Tibial artery (tissue), 4 donors: ENCODE data around the gene HOMER1.
"Not testable (repeated sequence)": the region's sequence is repeated elsewhere in the genome, so short reads cannot be mapped to it uniquely, and the experiment has no call there.

Experiments
- DNase-seq, 2 donors: peaks; one replicate each; pipeline ENCODE4 v3.0.0-alpha.2; 2019
- H3K27ac ChIP-seq, 2 donors: fragments of 200-600 bp; sonication (generic) in 1 of 2; 1 replicate in 1 of 2; 2 replicates in 1 of 2; pipeline ENCODE4 v1.5.1; 2018 to 2019; ENCODE audit warnings: mild to moderate bottlenecking in 1 of 2
- H3K27me3 ChIP-seq, 2 donors: fragments of 200-600 bp; sonication (generic) in 1 of 2; one replicate each; pipeline versions ENCODE4 v1.5.1 to v1.6.0; 2016 to 2019
- H3K36me3 ChIP-seq, 3 donors: fragments of 200-600 bp; sonication (generic) in 2 of 3; one replicate each; pipeline ENCODE4 v1.5.1; 2016 to 2019; ENCODE audit warnings: mild to moderate bottlenecking in 2 of 3
- H3K4me1 ChIP-seq, 4 donors: fragments of 200-600 bp; sonication (generic) in 2 of 4; 1 replicate in 3 of 4; 2 replicates in 1 of 4; pipeline ENCODE4 v1.5.1; 2016 to 2019
- H3K4me3 ChIP-seq, 2 donors: fragments of 200-600 bp; sonication (generic) in 1 of 2; 1 replicate in 1 of 2; 2 replicates in 1 of 2; pipeline ENCODE4 v1.5.1; 2018 to 2019; ENCODE audit warnings: mild to moderate bottlenecking in 2 of 2
- H3K9me3 ChIP-seq, 3 donors: fragments of 200-600 bp; sonication (generic) in 1 of 3; one replicate each; pipeline ENCODE4 v1.5.1; 2016 to 2019
- intact Hi-C: fragments of 100-400 bp; cut with DNase I; formaldehyde crosslinking; loops from one replicate; pipeline ENCODE4 v1.15.0; 2023; ENCODE audit warnings: low total_unique reads
- TF ChIP-seq, protein P1 (sequence below), 2 experiments: fragments of 200-600 bp in 1 of 2; fragments of 450-650 bp in 1 of 2; IDR thresholded peaks; one replicate each; pipeline ENCODE4 v1.5.1; 2017 to 2019; ENCODE audit warnings: antibody characterized with exemption in 2 of 2, mild to moderate bottlenecking in 1 of 2, moderate library complexity in 1 of 2

Gene HOMER1

GRCh38 chr5:79526928-79527327, 13.0 kb upstream of the HOMER1 start:
- DNase-seq = no peak
- TF ChIP-seq, protein P1, sequence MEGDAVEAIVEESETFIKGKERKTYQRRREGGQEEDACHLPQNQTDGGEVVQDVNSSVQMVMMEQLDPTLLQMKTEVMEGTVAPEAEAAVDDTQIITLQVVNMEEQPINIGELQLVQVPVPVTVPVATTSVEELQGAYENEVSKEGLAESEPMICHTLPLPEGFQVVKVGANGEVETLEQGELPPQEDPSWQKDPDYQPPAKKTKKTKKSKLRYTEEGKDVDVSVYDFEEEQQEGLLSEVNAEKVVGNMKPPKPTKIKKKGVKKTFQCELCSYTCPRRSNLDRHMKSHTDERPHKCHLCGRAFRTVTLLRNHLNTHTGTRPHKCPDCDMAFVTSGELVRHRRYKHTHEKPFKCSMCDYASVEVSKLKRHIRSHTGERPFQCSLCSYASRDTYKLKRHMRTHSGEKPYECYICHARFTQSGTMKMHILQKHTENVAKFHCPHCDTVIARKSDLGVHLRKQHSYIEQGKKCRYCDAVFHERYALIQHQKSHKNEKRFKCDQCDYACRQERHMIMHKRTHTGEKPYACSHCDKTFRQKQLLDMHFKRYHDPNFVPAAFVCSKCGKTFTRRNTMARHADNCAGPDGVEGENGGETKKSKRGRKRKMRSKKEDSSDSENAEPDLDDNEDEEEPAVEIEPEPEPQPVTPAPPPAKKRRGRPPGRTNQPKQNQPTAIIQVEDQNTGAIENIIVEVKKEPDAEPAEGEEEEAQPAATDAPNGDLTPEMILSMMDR (IDR thresholded peaks at IDR 0.05) = no peak
- no peak overlapping the region for H3K27ac ChIP-seq
- no peaks in the 10 kb centered on the region for H3K36me3 ChIP-seq
- no peaks in the 10 kb centered on the region for H3K4me1 ChIP-seq
- intact Hi-C loops = no loop called here
- no peaks in the 10 kb centered on the region for H3K27me3 ChIP-seq
- H3K9me3 ChIP-seq = peaks cover 0 to 4% (median 0%) of the 10 kb centered on the region in 3 donors
- no peak overlapping the region for H3K4me3 ChIP-seq

DNA sequence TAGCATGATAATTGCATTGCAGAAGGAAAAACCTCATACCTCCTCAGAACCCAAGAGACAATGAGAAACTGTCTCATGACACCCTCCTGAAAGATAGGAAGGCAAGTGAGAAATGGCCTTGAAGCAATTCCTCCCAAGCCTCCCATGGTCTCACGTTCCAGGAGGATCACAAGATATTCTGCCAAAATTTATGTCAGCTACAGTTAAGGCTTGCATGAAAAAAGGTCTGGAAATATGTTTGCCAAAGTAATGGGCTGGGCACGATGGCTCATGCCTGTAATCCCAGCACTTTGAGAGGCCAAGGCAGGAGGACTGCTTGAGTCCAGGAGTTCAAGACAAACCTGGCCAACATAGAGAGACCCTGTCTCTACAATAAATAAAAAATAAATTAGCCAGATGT, 12.6 kb upstream of the HOMER1 start:
- Histone ChIP-seq H3K9me3 (peaks cover 0 to 4% (median 0%) of the 10 kb centered on the region in 3 donors), H3K4me3 (no peak overlapping the region), H3K4me1 (no peaks in the 10 kb centered on the region), H3K36me3 (no peaks in the 10 kb centered on the region), H3K27me3 (no peaks in the 10 kb centered on the region), H3K27ac (no peak overlapping the region)
- no peak for DNase-seq
- intact Hi-C loops = no loop called here
- TF ChIP-seq, protein P1 (IDR thresholded peaks at IDR 0.05) = no peak

GRCh38 chr5:79521156-79521555, 7.2 kb upstream of the HOMER1 start:
- H3K36me3 ChIP-seq = no peaks in the 10 kb centered on the region
- no peak overlapping the region for H3K4me3 ChIP-seq
- intact Hi-C loops = no loop called here
- H3K27ac ChIP-seq = no peak overlapping the region
- H3K9me3 ChIP-seq = peaks cover 0 to 4% (median 0%) of the 10 kb centered on the region in 3 donors
- H3K27me3 ChIP-seq = no peaks in the 10 kb centered on the region
- no peak for DNase-seq
- no peaks in the 10 kb centered on the region for H3K4me1 ChIP-seq
- TF ChIP-seq, protein P1 (IDR thresholded peaks at IDR 0.05) = no peak

DNA sequence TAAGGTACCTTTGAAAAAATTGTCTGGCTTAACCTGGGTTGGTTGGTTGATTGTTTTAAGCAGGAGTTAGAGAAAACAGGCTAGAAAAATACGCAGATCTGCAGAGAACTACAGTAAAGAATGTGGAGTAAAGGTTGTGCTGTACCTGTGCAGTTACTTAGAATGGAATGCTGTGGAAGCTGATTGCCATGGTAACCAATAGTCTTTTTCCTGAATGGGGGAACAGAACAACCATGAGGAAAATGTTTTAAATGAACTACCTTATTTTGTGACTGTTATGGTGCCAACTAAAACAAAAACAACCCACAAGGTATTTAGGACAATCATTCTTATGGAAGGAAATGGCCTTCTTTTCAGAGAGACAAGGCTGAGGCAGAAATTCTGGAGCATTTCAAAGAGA, 4.8 kb upstream of the HOMER1 start:
- Histone ChIP-seq H3K27ac (no peak overlapping the region), H3K4me3 (no peak overlapping the region), H3K4me1 (no peaks in the 10 kb centered on the region), H3K36me3 (no peaks in the 10 kb centered on the region), H3K9me3 (no peaks in the 10 kb centered on the region), H3K27me3 (no peaks in the 10 kb centered on the region)
- DNase-seq = no peak
- TF ChIP-seq, protein P1 (IDR thresholded peaks at IDR 0.05) = no peak
- intact Hi-C loops = no loop called here

DNA sequence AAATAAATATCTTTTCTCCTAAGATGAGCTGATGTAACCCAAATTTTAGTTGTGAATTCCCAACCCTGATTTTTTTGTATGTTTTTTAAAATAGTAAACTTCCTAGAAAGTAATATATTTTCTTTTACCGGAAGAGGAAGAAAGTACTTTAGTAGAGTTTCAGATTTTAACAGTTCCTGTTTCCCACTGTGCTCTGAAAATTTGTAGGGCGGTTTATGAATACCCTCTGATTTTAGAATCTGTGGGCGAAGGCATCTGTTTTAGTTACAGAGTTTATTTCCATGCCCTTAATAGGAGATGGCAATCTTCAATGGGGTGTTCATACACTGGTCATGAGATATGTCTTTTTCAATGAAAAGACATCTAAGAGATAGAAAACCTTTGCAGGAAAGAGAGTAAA, 3.7 kb upstream of the HOMER1 start:
- DNase-seq = no peak
- H3K9me3 ChIP-seq = no peaks in the 10 kb centered on the region
- peaks cover 0 to 7% (median 3%) of the 10 kb centered on the region in 4 donors for H3K4me1 ChIP-seq
- H3K4me3 ChIP-seq = no peak overlapping the region
- H3K27ac ChIP-seq = no peak overlapping the region
- no peaks in the 10 kb centered on the region for H3K36me3 ChIP-seq
- intact Hi-C loops = no loop called here
- TF ChIP-seq, protein P1 (IDR thresholded peaks at IDR 0.05) = no peak
- no peaks in the 10 kb centered on the region for H3K27me3 ChIP-seq

- TF ChIP-seq, protein P1 (IDR thresholded peaks at IDR 0.05) = no peak
- H3K36me3 ChIP-seq = no peaks in the 10 kb centered on the region
- DNase-seq = no peak
- peaks cover 0 to 11% (median 5%) of the 10 kb centered on the region in 4 donors for H3K4me1 ChIP-seq
- H3K27ac ChIP-seq = no peak overlapping the region
- no peak overlapping the region for H3K4me3 ChIP-seq
- no peaks in the 10 kb centered on the region for H3K27me3 ChIP-seq
- no peaks in the 10 kb centered on the region for H3K9me3 ChIP-seq
- intact Hi-C loops = no loop called here
Observed at GRCh38 chr5:79516986-79517385, 3.1 kb upstream of the HOMER1 start.

GRCh38 chr5:79516331-79516730, 2.4 kb upstream of the HOMER1 start:
- H3K9me3 ChIP-seq, H3K36me3 ChIP-seq, H3K27ac ChIP-seq, H3K27me3 ChIP-seq, intact Hi-C loops, H3K4me3 ChIP-seq, DNase-seq: not testable (repeated sequence)
- H3K4me1 ChIP-seq = peaks cover 0 to 14% (median 6%) of the 10 kb centered on the region in 4 donors
